GM15510 (cell line): ENCODE data around the gene FCHSD1.

Experiments used
- POLR2A ChIP-seq: IDR thresholded peaks from 3 replicates; pipeline ENCODE4 v1.6.1; 2011; ENCODE audit warnings: borderline replicate concordance; ENCODE audit not compliant: insufficient read length; ENCODE audit errors: extremely low read depth

Gene FCHSD1

DNA sequence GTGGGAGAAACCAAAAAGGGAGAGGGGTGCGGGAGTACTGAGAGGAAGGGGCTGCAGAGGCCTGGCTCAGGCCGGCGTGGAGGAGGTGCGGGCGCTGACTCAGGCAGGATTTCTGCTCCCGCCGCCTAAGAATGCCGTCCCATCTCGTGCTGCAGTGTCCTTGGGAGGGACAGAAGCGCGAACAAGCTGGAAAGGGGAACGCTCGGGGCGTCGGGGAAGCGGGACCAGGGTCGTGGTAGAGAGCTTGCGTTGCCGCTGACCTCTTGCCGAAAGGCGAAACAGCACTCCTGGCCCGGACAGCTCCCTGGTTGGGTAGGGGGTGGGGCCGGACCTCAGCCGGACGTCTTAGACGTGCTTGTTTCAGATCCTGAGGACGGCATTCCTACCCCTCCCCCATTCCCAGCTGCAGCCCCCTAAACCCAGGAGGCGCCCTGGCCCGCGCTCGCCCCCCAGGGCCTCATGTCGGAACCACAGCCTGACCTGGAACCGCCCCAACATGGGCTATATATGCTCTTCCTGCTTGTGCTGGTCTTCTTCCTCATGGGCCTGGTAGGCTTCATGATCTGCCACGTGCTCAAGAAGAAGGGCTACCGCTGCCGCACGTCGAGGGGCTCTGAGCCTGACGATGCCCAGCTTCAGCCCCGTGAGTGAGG is 13.3 kb downstream of the FCHSD1 start:
- no peak for TF ChIP-seq POLR2A

DNA sequence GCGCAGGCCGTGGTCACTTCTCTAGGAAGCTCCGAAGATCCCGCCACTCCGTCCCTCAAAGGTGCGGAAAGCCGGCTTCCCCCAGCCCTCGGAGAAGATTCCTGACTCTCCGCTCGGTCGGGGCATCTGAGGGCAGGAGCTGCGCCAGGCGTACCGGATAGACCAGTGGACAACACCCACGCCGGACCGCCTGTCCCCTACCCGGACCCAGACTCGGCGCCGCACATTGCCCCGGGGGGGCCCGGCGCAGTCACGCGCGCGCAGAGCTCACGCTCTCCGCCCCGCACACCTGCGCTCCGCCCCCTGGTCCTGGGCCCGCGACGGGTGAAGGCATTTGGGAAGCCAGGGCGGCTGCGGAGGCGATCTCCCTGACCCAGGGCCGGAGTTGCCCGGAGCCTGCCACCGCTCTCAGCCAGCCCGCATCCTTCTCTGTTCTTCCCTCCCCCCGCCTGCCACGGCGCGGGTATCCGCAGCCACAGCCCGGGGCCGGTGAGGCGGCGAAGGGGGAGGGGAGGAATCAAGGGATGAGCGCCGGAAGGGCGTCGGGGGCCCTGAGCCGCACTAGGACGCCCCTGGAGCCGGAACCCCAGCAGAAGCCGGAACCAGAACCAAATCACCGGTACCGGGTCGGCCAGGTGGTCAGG is 14.0 kb downstream of the FCHSD1 start:
- peak; percentile 9 for TF ChIP-seq POLR2A

DNA sequence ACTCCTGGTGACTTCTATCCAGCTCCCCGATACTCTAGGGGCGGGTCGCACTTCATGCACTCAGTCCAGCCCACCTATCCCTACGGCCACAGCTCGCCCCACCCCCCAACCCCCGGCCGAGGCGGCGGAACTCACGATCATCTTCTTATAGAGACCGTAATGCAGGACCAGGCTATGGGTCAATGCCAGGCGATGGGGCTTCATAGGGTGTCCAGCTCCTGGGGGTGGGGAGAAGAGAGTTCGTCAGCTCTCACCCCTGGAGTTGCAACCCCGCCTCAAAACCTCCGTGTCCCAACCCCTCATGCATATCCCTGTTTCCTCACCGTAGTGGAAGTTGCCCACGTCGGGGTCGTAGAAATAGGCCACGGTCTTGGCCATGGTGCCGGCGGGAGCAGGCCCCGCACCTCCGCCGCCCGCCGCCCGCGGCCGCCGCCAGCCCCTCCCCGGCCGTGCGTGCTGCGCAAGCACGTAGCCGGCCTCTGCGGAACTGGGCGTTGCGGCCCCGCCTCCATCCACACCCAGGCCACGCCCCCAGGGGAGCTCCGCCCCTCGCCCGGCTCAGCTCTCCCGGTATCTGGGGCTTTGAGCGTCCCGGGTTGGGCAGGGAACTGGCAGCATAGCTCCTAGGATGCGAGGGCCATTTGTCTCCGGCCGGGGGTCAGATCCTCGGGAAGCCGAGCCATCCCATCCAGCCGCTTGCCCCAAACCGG is 14.7 kb downstream of the FCHSD1 start, which contains the start of the genes HDAC3 and RELL2:
HDAC3 (minus strand) TSS at position 437 of the 710 bp plus-strand sequence; CDS start at position 378, 59 bp downstream.
RELL2 (plus strand) TSS at position 585 of the 710 bp plus-strand sequence. CDS start 1,229 bp downstream, outside the sequence.
- TF ChIP-seq POLR2A: peak; percentile 90

DNA sequence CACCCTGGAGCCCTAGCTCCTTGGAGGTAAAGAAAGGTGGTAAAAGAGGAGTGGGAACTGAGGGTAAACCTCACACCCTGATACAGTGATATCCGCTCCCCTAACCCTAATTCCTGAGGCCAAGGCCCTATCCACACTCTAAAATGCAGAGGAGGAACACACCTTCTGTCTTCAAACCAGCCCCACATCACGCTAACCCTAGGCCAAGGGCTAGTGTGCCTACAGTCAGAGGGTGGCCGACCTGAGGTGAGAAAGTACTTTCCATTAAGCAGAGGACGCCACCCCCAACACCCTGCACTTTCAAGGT is 15.2 kb downstream of the FCHSD1 start:
- TF ChIP-seq POLR2A: no peak

DNA sequence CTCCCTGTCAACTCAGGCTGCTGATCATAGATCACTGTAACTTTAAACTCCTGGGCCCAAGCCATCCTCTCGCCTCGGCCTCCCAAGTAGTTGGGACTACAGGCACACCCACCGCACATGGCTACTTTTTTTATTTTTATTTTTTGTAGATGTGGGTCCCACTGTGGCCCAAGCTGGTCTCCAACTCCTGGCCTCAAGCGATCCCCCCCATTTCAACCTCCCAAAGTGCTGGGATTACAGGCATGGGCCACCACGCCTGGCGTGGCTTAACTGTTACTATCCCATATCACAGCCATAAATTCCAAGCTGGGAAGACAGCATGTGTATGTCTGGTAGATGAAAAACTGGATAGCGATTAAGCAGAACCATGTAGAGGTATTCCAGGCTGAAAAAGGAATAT is 15.6 kb downstream of the FCHSD1 start:
- no peak for TF ChIP-seq POLR2A

DNA sequence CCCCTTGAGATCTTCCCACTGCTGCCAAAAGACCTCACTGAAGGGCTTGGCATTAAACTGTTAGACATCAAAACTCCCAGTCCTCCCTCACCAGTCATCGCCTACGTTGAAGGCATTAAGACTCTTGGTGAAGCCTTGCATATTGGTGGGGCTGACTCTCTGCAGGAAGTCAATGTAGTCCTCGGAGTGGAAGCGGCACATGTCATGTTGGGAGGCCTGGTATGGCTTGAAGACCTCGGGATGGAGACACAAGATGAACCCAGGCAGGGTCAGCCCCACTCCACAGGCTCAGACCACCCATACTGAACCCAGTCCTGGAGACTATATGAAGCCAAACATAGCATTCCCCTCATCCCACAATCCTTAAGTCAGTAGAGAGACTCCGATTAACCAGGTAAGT is 16.5 kb downstream of the FCHSD1 start:
- TF ChIP-seq POLR2A: no peak

DNA sequence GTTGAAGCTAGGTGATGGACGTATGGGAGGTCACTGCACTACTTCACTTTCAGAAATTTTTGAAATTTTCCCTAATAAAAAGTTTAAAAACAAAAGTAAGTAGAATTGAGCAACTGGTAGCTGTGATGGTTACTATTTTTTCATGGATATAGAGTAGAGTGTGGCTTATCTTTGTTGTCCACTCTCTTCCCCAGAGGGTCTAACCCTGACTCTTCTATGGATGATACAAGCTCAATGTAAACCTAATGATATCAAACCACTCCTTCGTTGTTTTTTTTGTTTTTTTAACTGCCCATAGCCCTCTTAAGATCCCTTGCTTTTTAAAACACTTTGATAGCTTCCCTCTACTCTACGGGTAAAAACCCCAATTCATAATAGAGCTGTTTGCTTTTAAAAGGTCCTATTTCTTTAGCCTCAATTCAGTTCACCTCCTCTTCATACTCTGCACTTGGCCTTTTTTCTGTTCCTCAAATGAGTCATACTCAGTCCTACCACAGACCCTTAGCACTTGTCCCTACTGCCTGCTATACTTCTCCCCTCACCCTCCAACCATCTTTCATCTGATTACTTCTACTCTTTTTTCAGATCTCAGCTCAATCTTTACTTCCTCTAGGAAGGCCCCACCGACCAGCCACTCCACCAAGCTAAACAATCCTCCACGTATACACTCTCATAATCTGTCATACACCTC is 17.2 kb downstream of the FCHSD1 start:
- TF ChIP-seq POLR2A: no peak

DNA sequence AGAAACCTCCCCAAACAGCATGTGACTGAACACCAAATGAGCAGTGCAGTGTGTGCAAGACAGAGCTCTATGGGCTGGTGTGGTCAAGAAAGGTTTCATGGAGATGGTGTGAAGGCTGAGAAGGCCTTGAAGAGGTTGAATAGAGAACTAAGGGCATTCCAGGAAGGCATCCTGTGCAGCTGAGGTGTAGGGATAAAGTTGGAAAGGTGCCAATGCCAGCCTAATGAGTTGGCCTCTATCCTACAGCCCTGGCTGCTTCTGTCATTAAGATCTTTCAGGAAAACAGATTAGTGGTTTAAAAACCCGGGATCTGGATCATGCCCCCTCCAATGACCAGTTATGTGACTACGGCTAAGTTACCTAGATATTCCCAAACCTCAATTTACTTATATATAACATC is 18.6 kb downstream of the FCHSD1 start:
- no peak for TF ChIP-seq POLR2A

DNA sequence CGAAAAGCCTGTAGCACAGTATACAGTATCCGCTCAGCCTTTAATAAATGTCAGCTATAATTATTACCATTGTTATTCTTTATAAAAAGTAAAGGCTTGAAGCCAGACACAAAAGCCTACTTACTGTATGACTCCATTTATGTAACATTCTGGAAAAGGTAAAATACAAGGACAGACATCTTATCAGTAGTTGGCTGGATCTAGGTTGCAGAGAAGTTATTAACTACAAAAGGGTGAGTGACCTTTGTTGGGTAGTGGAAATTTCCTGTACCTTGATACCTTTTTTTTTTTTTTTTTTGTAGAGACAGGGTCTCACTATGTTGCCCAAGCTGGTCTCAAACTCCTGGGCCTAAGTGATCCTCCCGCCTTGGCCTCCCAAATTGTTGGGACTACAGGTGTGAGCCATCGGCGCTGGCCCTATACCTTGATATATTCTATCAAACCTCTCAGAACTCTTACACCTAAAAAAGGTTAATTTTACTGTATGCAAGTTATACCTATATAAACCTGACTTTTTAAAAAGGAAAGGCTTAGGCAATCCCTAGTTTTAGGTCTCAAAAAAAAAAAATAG is 20.6 kb downstream of the FCHSD1 start:
- no peak for TF ChIP-seq POLR2A

DNA sequence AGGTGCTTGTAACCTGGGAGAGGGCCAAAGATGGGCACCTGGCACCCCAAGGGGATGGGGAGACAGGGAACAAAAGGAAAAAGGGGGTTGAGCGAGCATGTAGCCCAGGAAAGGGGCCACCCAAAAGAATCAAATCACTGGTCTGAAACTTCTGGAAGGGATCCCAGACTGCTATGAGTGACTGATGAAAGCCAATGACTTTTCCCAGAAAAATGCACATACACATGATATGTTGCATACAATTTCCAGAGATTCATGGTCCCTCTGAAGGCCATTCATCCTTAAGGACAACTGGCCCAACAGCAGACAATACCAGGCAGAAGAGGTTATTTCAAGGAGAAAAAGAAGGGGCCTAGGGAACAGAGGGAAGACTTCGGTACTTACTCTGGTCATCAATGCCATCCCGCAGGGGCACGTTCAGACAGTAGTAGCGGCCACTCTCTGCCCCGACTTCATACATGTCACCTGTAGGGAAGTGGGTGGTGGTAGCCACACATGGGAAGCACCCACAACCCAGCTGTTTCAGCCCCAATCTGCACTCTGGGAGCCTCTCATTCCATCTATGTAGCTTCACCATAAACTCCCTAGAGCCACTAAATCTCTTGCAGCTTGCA is 22.9 kb downstream of the FCHSD1 start:
- no peak for TF ChIP-seq POLR2A

DNA sequence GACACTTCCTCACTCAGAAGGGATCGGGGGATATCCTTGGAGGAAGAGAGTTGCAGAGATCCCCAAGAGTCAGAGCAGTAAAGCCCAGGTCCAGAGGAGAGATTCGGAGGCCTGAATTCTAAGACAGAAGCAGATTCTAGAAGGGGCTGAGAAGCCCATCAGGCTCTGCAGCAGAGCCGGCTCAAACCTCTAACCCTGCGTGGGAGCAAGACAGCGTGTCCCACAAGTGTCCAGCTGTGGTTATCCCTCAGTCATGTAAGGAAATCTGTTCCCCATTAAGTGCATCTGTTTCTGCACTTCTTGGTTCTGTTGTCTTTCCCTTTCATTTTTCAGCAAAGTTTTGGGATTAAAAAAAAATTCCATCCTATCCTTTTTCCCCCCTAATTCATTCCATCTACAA is 27.6 kb downstream of the FCHSD1 start:
- TF ChIP-seq POLR2A: no peak

DNA sequence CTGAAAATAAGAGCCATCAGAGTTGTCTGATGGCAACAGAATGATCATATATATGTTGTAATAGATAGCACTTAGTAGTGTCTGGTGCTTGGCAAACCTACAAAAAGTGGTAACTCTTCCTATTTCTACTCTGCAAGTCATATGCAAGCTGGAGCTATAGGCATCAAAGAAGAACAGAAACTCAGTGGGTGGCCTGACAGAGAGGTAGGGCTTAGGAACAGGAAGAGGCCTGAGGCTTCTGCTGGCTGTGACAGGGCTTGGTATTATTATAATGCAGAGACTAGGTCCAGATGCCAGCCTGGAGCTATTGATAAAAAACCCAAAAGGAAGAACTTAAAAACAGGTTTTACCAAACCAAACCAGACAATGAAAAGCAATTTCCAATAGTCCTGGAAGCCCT is 28.0 kb downstream of the FCHSD1 start:
- TF ChIP-seq POLR2A: no peak

DNA sequence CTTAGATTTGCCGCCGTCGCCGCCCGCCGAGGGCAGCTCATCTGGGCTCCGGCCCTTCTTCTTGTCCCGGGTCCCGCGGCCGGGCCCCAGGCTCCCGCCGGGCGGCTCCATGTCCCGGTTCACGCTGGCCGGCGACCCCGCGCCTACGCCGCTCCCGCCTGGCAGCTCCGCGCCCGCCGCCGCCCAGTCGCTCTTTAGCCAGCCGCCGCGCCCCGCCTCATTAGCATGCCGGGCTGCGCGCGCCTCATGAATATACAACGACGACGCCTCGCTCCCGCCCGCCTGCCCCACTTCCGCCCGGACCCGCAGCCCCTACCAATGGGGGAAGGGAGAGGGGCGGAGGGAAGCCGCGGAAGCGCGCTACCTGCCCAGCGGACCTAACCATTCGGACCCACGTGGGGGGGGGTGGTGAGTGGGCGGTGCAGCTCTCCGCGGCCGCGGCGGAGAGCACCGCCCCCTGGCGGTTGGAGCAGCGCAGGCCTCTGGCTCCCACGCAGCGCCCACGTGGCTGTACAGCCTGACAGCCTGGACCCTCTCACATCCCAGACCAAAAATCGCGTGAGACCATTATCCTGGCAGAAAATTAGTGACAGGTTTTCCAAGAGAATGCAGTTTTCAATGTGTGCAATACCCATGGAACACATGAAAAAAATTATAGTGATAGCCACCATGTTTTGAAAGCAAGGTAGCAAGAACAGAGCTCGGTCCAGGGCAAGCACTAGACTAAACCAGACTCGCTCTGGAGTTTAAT is 32.2 kb downstream of the FCHSD1 start, which contains the start of gene DIAPH1:
DIAPH1 (minus strand) TSS at position 197 of the 751 bp plus-strand sequence; CDS start at position 111, 86 bp downstream.
- peak; percentile 91 for TF ChIP-seq POLR2A

DNA sequence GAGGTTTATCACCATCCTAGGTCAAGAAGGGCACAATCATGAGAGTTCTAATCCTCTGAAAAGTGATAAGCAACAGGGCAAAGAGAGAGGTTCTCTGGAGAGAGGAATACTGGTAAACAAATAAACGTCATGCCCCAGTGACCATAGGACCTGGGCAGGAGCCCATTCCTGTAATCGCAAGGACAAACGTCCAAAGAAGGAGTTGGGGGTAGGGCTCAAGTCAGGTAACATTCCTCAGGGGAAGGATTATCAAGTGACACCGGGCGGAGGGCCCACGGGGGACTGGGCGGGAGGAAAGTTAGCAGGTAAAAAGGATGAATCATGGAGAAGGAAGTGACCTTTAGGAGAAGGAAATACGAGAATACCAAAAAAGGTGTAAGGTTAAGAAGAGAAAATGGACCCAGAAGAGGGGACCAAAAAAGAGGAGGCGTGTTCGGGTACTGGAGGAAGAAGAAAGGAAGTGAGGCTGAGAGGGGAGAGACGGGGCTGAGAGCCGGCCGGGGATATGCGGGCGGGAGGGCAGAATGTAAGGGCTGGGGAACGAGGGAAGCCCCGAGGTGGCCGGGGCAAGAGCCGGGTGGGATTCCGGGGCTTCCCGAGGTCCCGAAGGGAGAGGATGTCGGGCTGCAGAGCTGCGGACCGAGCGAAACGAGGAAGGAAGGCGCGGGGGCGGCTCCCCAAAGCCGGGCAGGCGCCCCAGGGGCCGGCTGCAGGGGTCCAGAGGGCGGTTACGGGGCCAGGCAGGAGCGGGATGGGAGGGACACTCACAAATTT is 33.0 kb downstream of the FCHSD1 start:
- TF ChIP-seq POLR2A: no peak

DNA sequence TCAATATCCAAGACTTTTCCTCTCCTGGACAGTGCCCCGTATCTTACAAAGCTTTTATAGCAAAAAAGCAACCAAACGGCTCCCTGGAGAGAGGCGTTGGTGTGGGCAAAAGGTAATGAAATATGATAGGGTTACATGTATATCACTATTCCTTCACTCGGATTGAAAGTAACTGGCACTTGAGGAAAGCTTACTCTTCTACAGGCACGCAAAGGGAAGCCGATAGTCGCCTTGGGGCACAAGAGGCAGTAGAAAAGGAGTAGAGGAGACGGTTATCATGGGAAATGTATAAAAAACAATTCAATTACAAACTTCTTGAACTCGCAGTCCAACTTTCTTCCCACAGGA is 33.6 kb downstream of the FCHSD1 start:
- no peak for TF ChIP-seq POLR2A
